Karpas-422 (cell line): ENCODE data around the gene BHMT. TPM values are rescaled to one million over a fixed set of nuclear protein-coding genes. Genes with fewer than 3 reads are reported as not detected.
"Not testable (repeated sequence)": the region's sequence is repeated elsewhere in the genome, so short reads cannot be mapped to it uniquely, and the experiment has no call there.

Source experiments
- DNase-seq: peaks from one replicate; pipeline ENCODE4 v3.0.0-alpha.2; 2015
- H2AFZ ChIP-seq: fragments of 200-600 bp; sonication (generic); 2 replicates; pipeline ENCODE4 v1.6.1; 2014; ENCODE audit warnings: antibody characterized with exemption, low read length, mixed read lengths
- H3K27ac ChIP-seq: fragments of 200-600 bp; sonication (generic); 2 replicates; pipeline ENCODE4 v1.5.1; 2014; ENCODE audit warnings: mild to moderate bottlenecking, low read length, moderate library complexity
- H3K27me3 ChIP-seq: fragments of 200-600 bp; sonication (generic); 2 replicates; pipeline ENCODE4 v1.6.1; 2014; ENCODE audit warnings: low read length, mixed read lengths
- H3K36me3 ChIP-seq: fragments of 200-600 bp; sonication (generic); 2 replicates; pipeline ENCODE4 v1.6.1; 2014; ENCODE audit warnings: low read length, mixed read lengths; ENCODE audit not compliant: insufficient read depth
- H3K4me1 ChIP-seq: fragments of 200-600 bp; sonication (generic); 2 replicates; pipeline ENCODE4 v1.6.1; 2014; ENCODE audit warnings: mild to moderate bottlenecking, low read length, mixed read lengths
- H3K4me2 ChIP-seq: fragments of 200-600 bp; sonication (generic); 2 replicates; pipeline ENCODE4 v1.6.1; 2014; ENCODE audit warnings: low read length, low read depth, mild to moderate bottlenecking; ENCODE audit not compliant: poor library complexity, severe bottlenecking
- H3K4me3 ChIP-seq: fragments of 200-600 bp; sonication (generic); 2 replicates; pipeline ENCODE4 v1.5.1; 2014; ENCODE audit warnings: mild to moderate bottlenecking, antibody characterized with exemption, low read length, mixed read lengths
- H3K79me2 ChIP-seq: fragments of 200-600 bp; sonication (generic); 2 replicates; pipeline ENCODE4 v1.6.1; 2014; ENCODE audit warnings: mild to moderate bottlenecking, low read length, mixed read lengths
- H3K9ac ChIP-seq: fragments of 200-600 bp; sonication (generic); 2 replicates; pipeline ENCODE4 v1.6.0; 2014; ENCODE audit warnings: low read length
- H3K9me2 ChIP-seq: fragments of 200-600 bp; sonication (generic), shearing (Covaris generic); replicated peaks from 2 replicates; pipeline ENCODE4 v1.6.0; 2014; ENCODE audit warnings: mild to moderate bottlenecking, low read length, moderate library complexity; ENCODE audit not compliant: insufficient read depth
- H3K9me3 ChIP-seq: fragments of 300-700, 200-600 bp; sonication (generic); 2 replicates; pipeline ENCODE4 v1.6.1; 2014; ENCODE audit warnings: low read length, mixed read lengths
- H4K20me1 ChIP-seq: fragments of 200-600 bp; sonication (generic); 2 replicates; pipeline ENCODE4 v1.6.1; 2014; ENCODE audit warnings: mild to moderate bottlenecking, antibody characterized with exemption, low read length, low read depth; ENCODE audit not compliant: insufficient read depth
- total RNA-seq: library from RNA; depleted of rRNA; stranded (reverse); fragments of >200 nt; shearing (Covaris generic); gene quantifications from 2 replicates; pipeline ENCODE4 v1.2.3, GENCODE V29; 2014; ENCODE audit warnings: low replicate concordance

The BHMT gene
- total RNA-seq, 1 experiment from 2014 or later, result not detected

DNA sequence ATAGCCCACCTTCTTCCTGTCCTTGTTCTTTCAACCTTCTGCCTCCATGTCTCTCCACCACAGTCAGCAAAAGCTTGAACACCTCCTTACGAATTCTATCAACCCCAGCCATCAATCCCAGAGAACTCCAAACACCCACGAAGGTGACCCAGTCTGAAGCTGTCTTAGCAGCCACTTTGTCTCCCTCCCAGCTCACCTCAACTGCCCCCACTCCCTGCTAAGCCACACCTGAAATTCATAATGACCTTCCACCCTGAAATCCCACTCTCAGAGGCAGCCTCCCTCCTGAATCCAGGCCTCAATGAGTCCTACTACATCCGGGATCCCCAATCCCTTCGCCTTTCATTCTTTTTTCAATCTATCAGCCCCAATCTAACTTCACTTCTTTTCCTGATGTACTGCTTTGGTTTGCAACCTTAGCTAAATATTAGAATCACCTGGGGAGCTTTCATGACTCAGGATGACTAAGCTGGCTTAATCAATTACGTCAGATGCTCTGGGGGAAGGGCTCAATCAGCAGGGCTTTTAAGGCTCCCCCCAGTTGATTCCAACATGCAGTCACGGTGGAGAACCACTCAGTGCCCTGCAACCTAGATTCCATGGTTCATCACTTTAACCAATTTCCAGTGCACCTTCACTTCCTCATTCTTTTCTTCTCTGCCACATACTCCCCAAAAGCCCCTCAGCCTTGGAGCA lies 32.2 kb downstream of the BHMT start:
- Histone ChIP-seq H2AFZ (no peak overlapping the region), H3K4me1 (no peaks in the 10 kb centered on the region), H3K9me2 (no peaks in the 10 kb centered on the region), H3K9me3 (no peaks in the 10 kb centered on the region), H3K4me2 (no peak overlapping the region), H3K9ac (no peak overlapping the region), H3K27ac (no peak overlapping the region), H3K79me2 (no peaks in the 10 kb centered on the region), H3K36me3 (no peaks in the 10 kb centered on the region), H3K27me3 (no peaks in the 10 kb centered on the region), H3K4me3 (no peak overlapping the region), H4K20me1 (no peaks in the 10 kb centered on the region)
- no peak for DNase-seq

DNA sequence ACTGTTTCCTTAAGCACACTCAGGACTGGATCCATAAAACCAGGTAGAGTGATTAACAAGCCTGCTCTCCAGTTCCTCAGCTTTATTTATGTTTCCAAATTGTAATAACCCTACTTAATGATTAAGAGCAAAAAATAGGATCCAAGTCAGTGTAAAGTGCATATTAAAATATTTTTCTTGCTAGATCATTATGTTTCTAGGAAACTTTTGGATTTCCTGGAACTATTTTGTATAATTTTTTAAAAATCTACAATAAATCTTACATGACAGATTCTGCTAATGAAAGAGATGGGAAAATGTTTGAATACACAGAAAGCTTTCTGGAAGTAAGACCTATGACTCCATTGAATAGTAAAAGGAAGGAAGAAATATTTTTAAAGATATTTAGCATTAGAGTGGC lies 35.5 kb downstream of the BHMT start:
- no peaks in the 10 kb centered on the region for H3K9me3 ChIP-seq
- no peak overlapping the region for H3K4me3 ChIP-seq
- no peaks in the 10 kb centered on the region for H3K36me3 ChIP-seq
- no peak overlapping the region for H3K27ac ChIP-seq
- no peak overlapping the region for H2AFZ ChIP-seq
- H3K27me3 ChIP-seq, result no peaks in the 10 kb centered on the region
- no peaks in the 10 kb centered on the region for H4K20me1 ChIP-seq
- H3K4me1 ChIP-seq, result no peaks in the 10 kb centered on the region
- H3K4me2 ChIP-seq, result no peak overlapping the region
- H3K79me2 ChIP-seq, result no peaks in the 10 kb centered on the region
- no peak for DNase-seq
- H3K9me2 ChIP-seq, result no peaks in the 10 kb centered on the region
- no peak overlapping the region for H3K9ac ChIP-seq

- H2AFZ ChIP-seq, result no peak overlapping the region
These were observed 37.8 kb downstream of the BHMT start for GRCh38 chr5:79149433-79149832.

GRCh38 chr5:79151942-79152671 lies 40.5 kb downstream of the BHMT start:
- Histone ChIP-seq H3K27me3 (no peaks in the 10 kb centered on the region), H3K36me3 (no peaks in the 10 kb centered on the region), H3K9me3 (no peaks in the 10 kb centered on the region), H3K4me1 (no peaks in the 10 kb centered on the region), H4K20me1 (no peaks in the 10 kb centered on the region), H3K9me2 (no peaks in the 10 kb centered on the region), H3K4me2 (no peak overlapping the region), H3K27ac (no peak overlapping the region), H3K4me3 (no peak overlapping the region), H3K9ac (no peak overlapping the region), H2AFZ (no peak overlapping the region), H3K79me2 (no peaks in the 10 kb centered on the region)
- no peak for DNase-seq

More at GRCh38 chr5:79149433-79149832, 37.8 kb downstream of the BHMT start:
- Histone ChIP-seq H3K4me2 (no peak overlapping the region), H3K4me3 (no peak overlapping the region), H3K9me3 (no peaks in the 10 kb centered on the region), H3K4me1 (no peaks in the 10 kb centered on the region), H3K27me3 (no peaks in the 10 kb centered on the region), H3K79me2 (no peaks in the 10 kb centered on the region), H3K9me2 (no peaks in the 10 kb centered on the region), H3K27ac (no peak overlapping the region), H3K9ac (no peak overlapping the region), H3K36me3 (no peaks in the 10 kb centered on the region), H4K20me1 (no peaks in the 10 kb centered on the region)
- DNase-seq, result no peak

DNA sequence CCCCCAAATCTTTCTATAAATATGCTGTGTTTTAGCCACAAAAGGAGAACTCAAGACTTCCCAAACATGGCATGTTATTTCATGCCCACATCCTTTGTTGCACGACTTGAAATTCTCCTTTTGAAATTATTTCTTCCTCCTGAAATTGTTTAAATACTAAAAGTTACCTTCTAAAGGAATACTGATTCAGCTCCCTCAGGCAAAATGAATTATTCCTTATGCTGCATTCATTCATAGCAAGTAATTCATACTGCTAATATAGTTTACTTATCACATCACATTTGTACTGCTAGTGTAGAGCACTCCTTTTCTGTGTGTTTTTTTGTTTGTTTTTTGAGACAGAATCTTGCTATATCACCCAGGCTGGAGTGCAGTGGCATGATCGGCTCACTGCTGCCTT lies 45.7 kb downstream of the BHMT start:
- H3K4me3 ChIP-seq, result no peak overlapping the region
- H3K79me2 ChIP-seq, result no peaks in the 10 kb centered on the region
- H4K20me1 ChIP-seq, result no peaks in the 10 kb centered on the region
- no peak overlapping the region for H3K9ac ChIP-seq
- no peaks in the 10 kb centered on the region for H3K36me3 ChIP-seq
- no peak overlapping the region for H3K4me2 ChIP-seq
- DNase-seq, result no peak
- no peak overlapping the region for H3K27ac ChIP-seq
- no peak overlapping the region for H2AFZ ChIP-seq
- H3K27me3 ChIP-seq, result no peaks in the 10 kb centered on the region
- no peaks in the 10 kb centered on the region for H3K4me1 ChIP-seq
- no peaks in the 10 kb centered on the region for H3K9me2 ChIP-seq
- H3K9me3 ChIP-seq, result no peaks in the 10 kb centered on the region

DNA sequence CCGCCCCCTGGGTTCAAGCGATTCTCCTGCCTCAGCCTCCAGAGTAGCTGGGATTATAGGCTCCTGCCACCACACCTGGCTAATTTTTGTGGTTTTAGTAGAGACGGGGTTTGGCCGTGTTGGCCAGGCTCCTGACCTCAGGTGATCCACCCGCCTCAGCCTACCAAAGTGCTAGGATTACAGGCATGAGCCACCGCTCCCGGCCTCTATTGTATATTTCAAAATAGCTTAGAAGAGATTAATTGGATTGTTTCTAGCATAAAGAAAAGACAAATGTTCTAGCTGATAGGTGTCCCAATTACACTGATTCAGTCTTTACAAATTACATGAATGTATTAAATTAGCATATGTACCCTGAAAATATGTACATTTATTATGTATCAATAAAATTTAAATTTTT lies 50.0 kb downstream of the BHMT start:
- H3K36me3 ChIP-seq, H3K4me3 ChIP-seq, DNase-seq, H3K4me2 ChIP-seq, H3K27ac ChIP-seq, H3K79me2 ChIP-seq, H3K9me2 ChIP-seq, H3K27me3 ChIP-seq, H3K9ac ChIP-seq, H4K20me1 ChIP-seq, H3K4me1 ChIP-seq, H3K9me3 ChIP-seq, H2AFZ ChIP-seq: not testable (repeated sequence)

DNA sequence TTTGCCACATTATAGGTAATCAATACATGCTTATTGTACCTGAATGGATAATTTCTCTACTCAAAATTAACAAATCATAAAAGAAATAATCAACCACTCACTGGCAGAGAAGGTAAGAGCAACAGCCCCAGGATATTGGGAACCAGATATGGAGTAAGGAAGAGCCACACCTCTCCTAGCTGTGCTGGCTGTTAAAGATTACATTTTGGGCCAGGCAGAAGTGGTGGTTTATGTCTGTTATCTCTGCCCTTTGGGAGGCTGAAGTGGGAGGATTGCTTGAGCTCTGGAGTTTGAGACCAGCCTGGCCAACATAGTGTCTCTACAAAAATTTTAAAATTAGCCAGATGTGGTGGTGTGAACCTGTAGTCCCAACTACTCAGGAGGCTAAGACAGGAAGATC lies 56.4 kb downstream of the BHMT start:
- Histone ChIP-seq H3K4me3 (no peak overlapping the region), H3K36me3 (no peaks in the 10 kb centered on the region), H4K20me1 (no peaks in the 10 kb centered on the region), H3K27me3 (no peaks in the 10 kb centered on the region), H3K4me1 (no peaks in the 10 kb centered on the region), H3K4me2 (no peak overlapping the region), H3K9me3 (no peaks in the 10 kb centered on the region), H2AFZ (no peak overlapping the region), H3K9ac (no peak overlapping the region), H3K27ac (no peak overlapping the region), H3K79me2 (no peaks in the 10 kb centered on the region), H3K9me2 (no peaks in the 10 kb centered on the region)
- no peak for DNase-seq

DNA sequence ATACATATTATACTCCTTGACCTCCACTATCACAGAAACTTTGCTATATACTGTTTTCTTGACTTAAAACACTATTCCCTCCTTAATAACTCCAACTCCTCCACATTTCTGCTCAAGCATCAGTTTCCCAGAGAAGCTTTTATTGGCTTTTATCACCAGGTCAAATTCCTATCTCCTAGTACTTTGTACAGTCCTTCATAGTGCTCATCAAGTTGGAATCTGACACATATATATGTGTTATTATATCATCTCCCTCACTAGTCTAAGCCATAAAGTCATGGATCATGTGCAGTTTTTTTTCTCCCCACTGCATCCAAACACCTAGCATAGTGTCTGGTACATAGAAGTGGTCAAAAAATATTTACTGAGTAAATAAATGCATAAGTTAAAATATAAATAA lies 59.1 kb downstream of the BHMT start:
- H3K36me3 ChIP-seq, result no peaks in the 10 kb centered on the region
- H3K27me3 ChIP-seq, result no peaks in the 10 kb centered on the region
- no peak overlapping the region for H3K9ac ChIP-seq
- no peaks in the 10 kb centered on the region for H3K79me2 ChIP-seq
- no peak for DNase-seq
- H3K4me3 ChIP-seq, result no peak overlapping the region
- no peaks in the 10 kb centered on the region for H3K9me3 ChIP-seq
- H2AFZ ChIP-seq, result no peak overlapping the region
- H4K20me1 ChIP-seq, result no peaks in the 10 kb centered on the region
- no peak overlapping the region for H3K4me2 ChIP-seq
- H3K4me1 ChIP-seq, result no peaks in the 10 kb centered on the region
- no peaks in the 10 kb centered on the region for H3K9me2 ChIP-seq
- H3K27ac ChIP-seq, result no peak overlapping the region
